Measurements from ENCODE around the gene INTS1. TPM values are rescaled to one million over a fixed set of nuclear protein-coding genes. Genes with fewer than 3 reads are reported as not detected.

INTS1 gene
- total and polyA plus RNA-seq, 10 of the 15 experiments (the other 5 are each of a cell fraction or from before 2014, with no cell fraction given): 0.52 to 89.0 (median 15.1) TPM

GRCh38 chr7:1509226-1509625 lies 5.0 kb upstream of the INTS1 start:
- RAD21 ChIA-PET (ENCODE audit: unreplicated experiment): no interaction called here
- FAIRE-seq: no peak
- POLR2A ChIA-PET: interaction anchor here (0.7 kb wide), 1 partner anchor 17 kb away, joined by 7 read pairs; no protein-coding TSS in a partner anchor
- SMC1A ChIA-PET (ENCODE audit: uncharacterized antibody, unreplicated experiment): no interaction called here
- intact Hi-C loops (cut with micrococcal nuclease; ENCODE audit: unreplicated experiment): no loop called here
- Histone ChIP-seq H3K79me2 (ENCODE audit: control insufficient read depth, insufficient read depth, low read length) (no peaks in the 10 kb centered on the region), H2AFZ (ENCODE audit: control insufficient read depth, low read depth, low read length) (no peak overlapping the region), H3K9ac (ENCODE audit: control insufficient read depth, insufficient read depth, low read length) (no peak overlapping the region), H3K36me3 (ENCODE audit: control insufficient read depth in 2 of 2, insufficient read depth in 2 of 2, low read length in 1 of 2) (no peaks in the 10 kb centered on the region), H3K4me3 (no peak overlapping the region), H3K9me3 (replicated peaks; ENCODE audit: control insufficient read depth, insufficient read depth, low read length) (no peaks in the 10 kb centered on the region), H3K4me1 (ENCODE audit: control insufficient read depth, insufficient read depth, low read length) (peaks cover 25% of the 10 kb centered on the region), H4K20me1 (ENCODE audit: control insufficient read depth, insufficient read depth) (no peaks in the 10 kb centered on the region), H3K27ac (ENCODE audit: control insufficient read depth, insufficient read depth) (no peak overlapping the region), H3K4me2 (ENCODE audit: control insufficient read depth, insufficient read depth) (no peak overlapping the region), H3K27me3 (replicated peaks in 1 of 2; ENCODE audit: control insufficient read depth in 2 of 2, insufficient read depth in 2 of 2, low read length in 1 of 2) (no peaks in the 10 kb centered on the region)
- 78% methylated on average over 14 of the region's 14 CpGs for WGBS (ENCODE audit: insufficient coverage, insufficient replicate concordance, low lambda C conversion rate, missing lambda C conversion rate)
- no peak for TF ChIP-seq FOXK2 (IDR thresholded peaks at IDR 0.05)
- TF ChIP-seq, protein P1, sequence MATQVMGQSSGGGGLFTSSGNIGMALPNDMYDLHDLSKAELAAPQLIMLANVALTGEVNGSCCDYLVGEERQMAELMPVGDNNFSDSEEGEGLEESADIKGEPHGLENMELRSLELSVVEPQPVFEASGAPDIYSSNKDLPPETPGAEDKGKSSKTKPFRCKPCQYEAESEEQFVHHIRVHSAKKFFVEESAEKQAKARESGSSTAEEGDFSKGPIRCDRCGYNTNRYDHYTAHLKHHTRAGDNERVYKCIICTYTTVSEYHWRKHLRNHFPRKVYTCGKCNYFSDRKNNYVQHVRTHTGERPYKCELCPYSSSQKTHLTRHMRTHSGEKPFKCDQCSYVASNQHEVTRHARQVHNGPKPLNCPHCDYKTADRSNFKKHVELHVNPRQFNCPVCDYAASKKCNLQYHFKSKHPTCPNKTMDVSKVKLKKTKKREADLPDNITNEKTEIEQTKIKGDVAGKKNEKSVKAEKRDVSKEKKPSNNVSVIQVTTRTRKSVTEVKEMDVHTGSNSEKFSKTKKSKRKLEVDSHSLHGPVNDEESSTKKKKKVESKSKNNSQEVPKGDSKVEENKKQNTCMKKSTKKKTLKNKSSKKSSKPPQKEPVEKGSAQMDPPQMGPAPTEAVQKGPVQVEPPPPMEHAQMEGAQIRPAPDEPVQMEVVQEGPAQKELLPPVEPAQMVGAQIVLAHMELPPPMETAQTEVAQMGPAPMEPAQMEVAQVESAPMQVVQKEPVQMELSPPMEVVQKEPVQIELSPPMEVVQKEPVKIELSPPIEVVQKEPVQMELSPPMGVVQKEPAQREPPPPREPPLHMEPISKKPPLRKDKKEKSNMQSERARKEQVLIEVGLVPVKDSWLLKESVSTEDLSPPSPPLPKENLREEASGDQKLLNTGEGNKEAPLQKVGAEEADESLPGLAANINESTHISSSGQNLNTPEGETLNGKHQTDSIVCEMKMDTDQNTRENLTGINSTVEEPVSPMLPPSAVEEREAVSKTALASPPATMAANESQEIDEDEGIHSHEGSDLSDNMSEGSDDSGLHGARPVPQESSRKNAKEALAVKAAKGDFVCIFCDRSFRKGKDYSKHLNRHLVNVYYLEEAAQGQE (IDR thresholded peaks at IDR 0.05; ENCODE audit: low read depth, low read length): no peak
- TF ChIP-seq, protein P2, sequence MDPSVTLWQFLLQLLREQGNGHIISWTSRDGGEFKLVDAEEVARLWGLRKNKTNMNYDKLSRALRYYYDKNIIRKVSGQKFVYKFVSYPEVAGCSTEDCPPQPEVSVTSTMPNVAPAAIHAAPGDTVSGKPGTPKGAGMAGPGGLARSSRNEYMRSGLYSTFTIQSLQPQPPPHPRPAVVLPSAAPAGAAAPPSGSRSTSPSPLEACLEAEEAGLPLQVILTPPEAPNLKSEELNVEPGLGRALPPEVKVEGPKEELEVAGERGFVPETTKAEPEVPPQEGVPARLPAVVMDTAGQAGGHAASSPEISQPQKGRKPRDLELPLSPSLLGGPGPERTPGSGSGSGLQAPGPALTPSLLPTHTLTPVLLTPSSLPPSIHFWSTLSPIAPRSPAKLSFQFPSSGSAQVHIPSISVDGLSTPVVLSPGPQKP (IDR thresholded peaks at IDR 0.05; ENCODE audit: low read depth, low read length): no peak
- DNase-seq (ENCODE audit: low read depth, low spot score): no peak
- BruUV-seq (replicated peaks): no TSS peak
- CTCF ChIA-PET: interaction anchor here (1.4 kb wide), 1 partner anchor 10 kb away, joined by 3 read pairs; no protein-coding TSS in a partner anchor
- no peak for ATAC-seq
- in situ Hi-C loops (cut with MboI): no loop called here

Data from GM12878 (cell line).